Liver (tissue), 9 donors: Measurements from ENCODE around the gene TRIAP1. TPM values are rescaled to one million over a fixed set of nuclear protein-coding genes. Genes with fewer than 3 reads are reported as not detected.
A peak's percentile ranks its signal among the peaks of the same experiment; 100 is the strongest.

Experiments used
- DNase-seq: peaks from one replicate; pipeline ENCODE4 v3.0.0-alpha.2; 2017; ENCODE audit warnings: low spot score
- H3K27ac ChIP-seq, 2 donors: one replicate each; pipeline ENCODE4 v1.7.0; 2013; ENCODE audit warnings: inconsistent platforms in 2 of 2, low read length in 2 of 2, control low read depth in 1 of 2, low read depth in 1 of 2, mild to moderate bottlenecking in 1 of 2
- H3K27me3 ChIP-seq, 4 donors: one replicate each; pipeline versions ENCODE4 v1.6.1 to v1.7.0; 2013; ENCODE audit warnings: low read length in 3 of 4, inconsistent platforms in 1 of 4, mild to moderate bottlenecking in 1 of 4, moderate library complexity in 1 of 4; ENCODE audit not compliant: control insufficient read depth in 4 of 4, insufficient read depth in 4 of 4
- H3K36me3 ChIP-seq, 4 donors: one replicate each; pipeline versions ENCODE4 v1.6.1 to v1.7.0; 2013; ENCODE audit warnings: low read length in 3 of 4, mild to moderate bottlenecking in 3 of 4, low read depth in 1 of 4, moderate library complexity in 1 of 4; ENCODE audit not compliant: control insufficient read depth in 4 of 4, insufficient read depth in 3 of 4
- H3K4me1 ChIP-seq, 4 donors: one replicate each; pipeline versions ENCODE4 v1.6.1 to v1.7.0; 2013; ENCODE audit warnings: low read length in 3 of 4, mild to moderate bottlenecking in 3 of 4, moderate library complexity in 1 of 4; ENCODE audit not compliant: control insufficient read depth in 4 of 4, insufficient read depth in 4 of 4
- H3K4me3 ChIP-seq, 3 donors: one replicate each; pipeline versions ENCODE4 v1.6.1 to v1.7.0; 2013; ENCODE audit warnings: low read length in 3 of 3, control low read depth in 1 of 3, low read depth in 1 of 3, mild to moderate bottlenecking in 1 of 3
- H3K9ac ChIP-seq, 2 donors: one replicate each; pipeline ENCODE4 v1.7.0; 2013; ENCODE audit warnings: low read length in 2 of 2, mild to moderate bottlenecking in 2 of 2, moderate library complexity in 2 of 2, control low read depth in 1 of 2, low read depth in 1 of 2
- H3K9me3 ChIP-seq, 4 donors: one replicate each; pipeline versions ENCODE4 v1.6.1 to v1.7.0; 2013; ENCODE audit warnings: low read length in 3 of 4; ENCODE audit not compliant: control insufficient read depth in 4 of 4
- ATF3 ChIP-seq: IDR thresholded peaks from 2 replicates; pipeline ENCODE4 v1.6.1; 2016; ENCODE audit warnings: antibody characterized with exemption
- CTCF ChIP-seq: fragments of 150-350 bp; IDR thresholded peaks from 2 replicates; pipeline ENCODE4 v1.5.1; 2017; ENCODE audit warnings: improper control_type of control experiment, low read depth, low read length; ENCODE audit not compliant: missing input control
- EGR1 ChIP-seq, 2 donors: IDR thresholded peaks; 2 replicates each; pipeline ENCODE4 v1.6.1; 2016 to 2018; ENCODE audit warnings: antibody characterized with exemption in 2 of 2, low read depth in 2 of 2
- FOXA1 ChIP-seq: IDR thresholded peaks from 2 replicates; pipeline ENCODE4 v1.6.1; 2016; ENCODE audit warnings: antibody characterized with exemption
- FOXA2 ChIP-seq: IDR thresholded peaks from 2 replicates; pipeline ENCODE4 v1.6.1; 2016; ENCODE audit warnings: antibody characterized with exemption
- GABPA ChIP-seq, 2 donors: IDR thresholded peaks in 1 of 2; conservative IDR thresholded peaks in 1 of 2; 2 replicates each; pipeline ENCODE4 v1.6.1; 2016; ENCODE audit warnings: antibody characterized with exemption in 2 of 2, mild to moderate bottlenecking in 1 of 2, moderate library complexity in 1 of 2
- HNF4A ChIP-seq, 2 donors: conservative IDR thresholded peaks; 2 replicates each; pipeline ENCODE4 v1.6.1; 2016; ENCODE audit warnings: antibody characterized with exemption in 2 of 2, mild to moderate bottlenecking in 2 of 2
- HNF4G ChIP-seq: IDR thresholded peaks from 2 replicates; pipeline ENCODE4 v1.6.1; 2016; ENCODE audit warnings: antibody characterized with exemption
- MAX ChIP-seq: IDR thresholded peaks from 2 replicates; pipeline ENCODE4 v1.6.1; 2016; ENCODE audit warnings: antibody characterized with exemption
- NR2F2 ChIP-seq: IDR thresholded peaks from 2 replicates; pipeline ENCODE4 v1.6.1; 2016; ENCODE audit warnings: antibody characterized with exemption
- RAD21 ChIP-seq, 2 donors: IDR thresholded peaks; 2 replicates each; pipeline ENCODE4 v1.6.1; 2016; ENCODE audit warnings: antibody characterized with exemption in 2 of 2, mild to moderate bottlenecking in 2 of 2
- REST ChIP-seq: IDR thresholded peaks from 2 replicates; pipeline ENCODE4 v1.6.1; 2016; ENCODE audit warnings: antibody characterized with exemption, mild to moderate bottlenecking
- RXRA ChIP-seq, 2 donors: IDR thresholded peaks; 2 replicates each; pipeline ENCODE4 v1.6.1; 2017 to 2018; ENCODE audit warnings: antibody characterized with exemption in 2 of 2, mild to moderate bottlenecking in 1 of 2
- SP1 ChIP-seq: IDR thresholded peaks from 2 replicates; pipeline ENCODE4 v1.6.1; 2018; ENCODE audit warnings: antibody characterized with exemption, mild to moderate bottlenecking
- TAF1 ChIP-seq: conservative IDR thresholded peaks from 2 replicates; pipeline ENCODE4 v1.6.1; 2016; ENCODE audit warnings: antibody characterized with exemption, mild to moderate bottlenecking
- YY1 ChIP-seq: IDR thresholded peaks from 2 replicates; pipeline ENCODE4 v1.6.1; 2016; ENCODE audit warnings: antibody characterized with exemption, mild to moderate bottlenecking
- ZBTB33 ChIP-seq: IDR thresholded peaks from 2 replicates; pipeline ENCODE4 v1.6.1; 2016; ENCODE audit warnings: antibody characterized with exemption
- WGBS: extraction: QIAGEN DNeasy Blood & Tissue Kit; methylation state at CpG from one replicate; pipeline ENCODE4 v1.1.7; 2013; 5-methylcytosine and 5-hydroxymethylcytosine counted together
- polyA plus RNA-seq, 2 donors: library from polyadenylated mRNA; stranded (reverse) in 1 of 2; unstranded in 1 of 2; fragments of 200-250 nt in 1 of 2; fragments of >200 nt in 1 of 2; fragmentation: Nextera tagmentation in 1 of 2; extraction: Ambion mirVana in 1 of 2; gene quantifications; one replicate each; pipeline versions ENCODE4 v1.2.1 to v1.2.3, GENCODE V29; 2013 to 2015
- total RNA-seq, 2 donors: library from RNA; depleted of rRNA; stranded (reverse); fragments of >200 nt; gene quantifications; one replicate each; pipeline ENCODE4 v1.2.3, GENCODE V29; 2014
- donor health status: healthy.
- donor health status: healthy.
- donor health status: healthy.
- donor health status: healthy.
- donor health status: healthy.

Gene TRIAP1
- total and polyA plus RNA-seq, 4 donors = 11.9 to 39.9 (median 19.0) TPM

- H3K4me3 ChIP-seq = no peak overlapping the region
- H3K9ac ChIP-seq = no peak overlapping the region
- H3K9me3 ChIP-seq = no peaks in the 10 kb centered on the region
- H3K36me3 ChIP-seq = peaks cover 6 to 19% (median 12%) of the 10 kb centered on the region in 4 donors
- DNase-seq = peak; percentile 75
- TF ChIP-seq RAD21 (IDR thresholded peaks at IDR 0.05) (peak; percentile 52 to 72), CTCF (peak; percentile 51), HNF4G (no peak)
- H3K27me3 ChIP-seq = no peaks in the 10 kb centered on the region
- peaks cover 4 to 23% (median 15%) of the 10 kb centered on the region in 4 donors for H3K4me1 ChIP-seq
- WGBS = 19% methylated on average over 6 of the region's 6 CpGs
- H3K27ac ChIP-seq = no peak overlapping the region
These were observed 6.4 kb downstream of the TRIAP1 start for GRCh38 chr12:120439646-120440247.

- no peak for DNase-seq
- peak overlapping the region in 1 of 2 donors; percentile 17 for H3K9ac ChIP-seq
- peak overlapping the region; percentile 78 to 93 (median 84) for H3K4me3 ChIP-seq
- H3K36me3 ChIP-seq = peaks cover 4 to 11% (median 7%) of the 10 kb centered on the region in 4 donors
- no peaks in the 10 kb centered on the region for H3K27me3 ChIP-seq
- peak overlapping the region in 1 of 2 donors; percentile 49 for H3K27ac ChIP-seq
- no peaks in the 10 kb centered on the region for H3K9me3 ChIP-seq
- TF ChIP-seq RXRA (IDR thresholded peaks at IDR 0.05) = no peak
- no peak for TF ChIP-seq GABPA (IDR thresholded peaks at IDR 0.05 in 1 of 2, conservative IDR thresholded peaks at IDR 0.05 in 1 of 2)
- no peak for TF ChIP-seq TAF1
- TF ChIP-seq FOXA2 = no peak
- no peak for TF ChIP-seq SP1
- no peak for TF ChIP-seq CTCF
- TF ChIP-seq ZBTB33 = no peak
- TF ChIP-seq ATF3 = no peak
- TF ChIP-seq FOXA1 = no peak
- no peak for TF ChIP-seq RAD21 (IDR thresholded peaks at IDR 0.05)
- no peak for TF ChIP-seq NR2F2
- no peak for TF ChIP-seq MAX
- TF ChIP-seq YY1 = no peak
- no peak for TF ChIP-seq REST
- no peak for TF ChIP-seq HNF4A (conservative IDR thresholded peaks at IDR 0.05)
- TF ChIP-seq HNF4G = no peak
- TF ChIP-seq EGR1 (IDR thresholded peaks at IDR 0.05; ENCODE audit: low read depth in 2 of 2) = no peak
- peaks cover 4 to 19% (median 15%) of the 10 kb centered on the region in 4 donors for H3K4me1 ChIP-seq
- WGBS = 27% methylated on average over 17 of the region's 17 CpGs
These were observed 7.5 kb downstream of the TRIAP1 start for GRCh38 chr12:120438495-120439198.
